Renal pelvis (tissue), 3 donors: ENCODE measurements around the gene TTR. TPM values are rescaled to one million over a fixed set of nuclear protein-coding genes. Genes with fewer than 3 reads are reported as not detected.

ENCODE experiments used
- polyA plus RNA-seq, 3 donors: library from polyadenylated mRNA; unstranded; fragments of 120-200 nt; gene quantifications; one replicate each; pipeline ENCODE4 v1.2.1, GENCODE V29; 2013; ENCODE audit not compliant: insufficient read length in 3 of 3

TTR gene
- polyA plus RNA-seq, 3 donors = 0.16 to 0.43 (median 0.34) TPM

Other genes with a start within 250 kb of the TTR start
- under 1 TPM in 1 of 3 donors, not detected in 2; 0.01 TPM for gene DSG4, start 215.1 kb upstream of the TTR start, polyA plus RNA-seq
- not detected for gene DSG3, start 144.1 kb upstream of the TTR start, polyA plus RNA-seq
- gene DSG2, start 93.7 kb upstream of the TTR start, polyA plus RNA-seq = 10 to 100 TPM; 35.7 to 51.5 (median 44.3) TPM
- gene B4GALT6, start 92.7 kb downstream of the TTR start, polyA plus RNA-seq = 10 to 100 TPM; 13.8 to 19.7 (median 15.5) TPM
- under 1 TPM; 0.23 to 0.70 (median 0.53) TPM for gene SLC25A52, start 169.0 kb downstream of the TTR start, polyA plus RNA-seq